H1 (cell line): ENCODE results near the gene CAMTA1. TPM values are rescaled to one million over a fixed set of nuclear protein-coding genes. Genes with fewer than 3 reads are reported as not detected.

Experiments used
- CTCF ChIA-PET: fragments of 300-600 bp; sonication (Branson Sonifier 250); formaldehyde crosslinking; loops from one replicate; lab custom pipeline; 2021; ENCODE audit not compliant: partially characterized antibody; lab: Charles Lee
- POLR2A ChIA-PET: fragments of 300-600 bp; sonication (Branson Sonifier 250); formaldehyde crosslinking; loops from one replicate; lab custom pipeline; 2021; ENCODE audit warnings: inconsistent platforms; ENCODE audit not compliant: partially characterized antibody; lab: Charles Lee
- DNase-seq, 2 experiments: peaks; one replicate each; pipeline versions ENCODE4 v3.0.0 to v3.0.0-alpha.2; 2010 to 2022; ENCODE audit warnings: low spot score in 2 of 2, low read depth in 1 of 2, mixed read lengths in 1 of 2
- FAIRE-seq: peaks from 2 replicates; lab custom pipeline; 2011; peaks lifted over from hg19 to GRCh38; lab: Jason Lieb, UNC
- H2AFZ ChIP-seq: 2 replicates; pipeline ENCODE4 v1.8.1; 2012; ENCODE audit warnings: low read length, inconsistent platforms
- H2AK5ac ChIP-seq: 2 replicates; pipeline ENCODE4 v1.6.1; 2013; ENCODE audit warnings: low read depth, low read length
- H2BK120ac ChIP-seq: replicated peaks from 2 replicates; pipeline ENCODE3; 2013; ENCODE audit warnings: low read depth, low read length, inconsistent platforms
- H2BK12ac ChIP-seq: 2 replicates; pipeline ENCODE4 v1.6.1; 2013; ENCODE audit warnings: low read depth, low read length
- H2BK15ac ChIP-seq: 2 replicates; pipeline ENCODE4 v1.6.1; 2013; ENCODE audit warnings: low read length
- H2BK20ac ChIP-seq: 2 replicates; pipeline ENCODE4 v1.6.1; 2013; ENCODE audit warnings: low read length
- H2BK5ac ChIP-seq: 2 replicates; pipeline ENCODE4 v1.6.1; 2013; ENCODE audit warnings: low read depth, low read length
- H3K14ac ChIP-seq: 2 replicates; pipeline ENCODE4 v1.6.1; 2013; ENCODE audit warnings: inconsistent platforms; ENCODE audit not compliant: insufficient read length
- H3K18ac ChIP-seq: 2 replicates; pipeline ENCODE4 v1.6.1; 2013; ENCODE audit warnings: low read length; ENCODE audit errors: extremely low read depth
- H3K23ac ChIP-seq: 2 replicates; pipeline ENCODE4 v1.6.1; 2013; ENCODE audit warnings: inconsistent platforms; ENCODE audit not compliant: insufficient read length
- H3K23me2 ChIP-seq: 2 replicates; pipeline ENCODE4 v1.6.1; 2013; ENCODE audit warnings: low read depth, low read length
- H3K27ac ChIP-seq: 2 replicates; pipeline ENCODE4 v1.6.1; 2011; ENCODE audit warnings: low read depth, low read length, inconsistent platforms
- H3K27me3 ChIP-seq, 4 experiments: replicated peaks in 1 of 4; 1 replicate in 1 of 4; 2 replicates in 3 of 4; pipeline versions ENCODE4 v1.6.1 to v1.8.1; 2011 to 2013; ENCODE audit warnings: low read length in 3 of 4, mild to moderate bottlenecking in 3 of 4, inconsistent platforms in 2 of 4, mixed read lengths in 2 of 4, moderate library complexity in 1 of 4; ENCODE audit not compliant: control insufficient read depth in 3 of 4, insufficient read depth in 3 of 4; ENCODE audit errors: extremely low read depth in 1 of 4
- H3K36me3 ChIP-seq, 4 experiments: 2 replicates each; pipeline versions ENCODE4 v1.6.1 to v1.8.1; 2011 to 2013; ENCODE audit warnings: mild to moderate bottlenecking in 4 of 4, low read length in 3 of 4, moderate library complexity in 2 of 4, control low read depth in 1 of 4, inconsistent platforms in 1 of 4; ENCODE audit not compliant: insufficient read depth in 4 of 4, control insufficient read depth in 2 of 4
- H3K4ac ChIP-seq: replicated peaks from 2 replicates; pipeline ENCODE3; 2013; ENCODE audit warnings: low read length, low read depth, mixed read lengths, inconsistent platforms; ENCODE audit not compliant: insufficient read length
- H3K4me1 ChIP-seq, 4 experiments: replicated peaks in 1 of 4; 1 replicate in 1 of 4; 2 replicates in 3 of 4; pipeline versions ENCODE4 v1.6.1 to v1.8.1; 2011 to 2013; ENCODE audit warnings: low read length in 3 of 4, inconsistent platforms in 2 of 4, mixed read lengths in 1 of 4; ENCODE audit not compliant: insufficient read depth in 4 of 4, control insufficient read depth in 3 of 4
- H3K4me2 ChIP-seq, 2 experiments: 2 replicates each; pipeline versions ENCODE4 v1.6.1 to v1.8.1; 2011 to 2013; ENCODE audit warnings: low read depth in 2 of 2, low read length in 2 of 2, control low read depth in 1 of 2, inconsistent platforms in 1 of 2, mild to moderate bottlenecking in 1 of 2; ENCODE audit not compliant: insufficient read depth in 1 of 2
- H3K4me3 ChIP-seq, 4 experiments: fragments of 200-600, 300-600 bp in 1 of 4; sonication (generic), shearing (Covaris generic), sonication (Bioruptor Twin) in 1 of 4; 2 replicates each; pipeline versions ENCODE4 v1.5.1 to v1.8.1; 2011 to 2016; ENCODE audit warnings: low read length in 4 of 4, low read depth in 3 of 4, control low read depth in 2 of 4, inconsistent platforms in 2 of 4, mild to moderate bottlenecking in 2 of 4, mixed read lengths in 1 of 4, moderate library complexity in 1 of 4; ENCODE audit not compliant: insufficient read depth in 2 of 4; ENCODE audit errors: extremely low read depth in 1 of 4
- H3K56ac ChIP-seq: replicated peaks from 2 replicates; pipeline ENCODE3; 2013; ENCODE audit warnings: low read depth, mild to moderate bottlenecking, mixed read lengths, low read length, inconsistent platforms; ENCODE audit not compliant: insufficient read length
- H3K79me1 ChIP-seq: 2 replicates; pipeline ENCODE4 v1.6.1; 2013; ENCODE audit warnings: low read depth, low read length, control low read depth
- H3K79me2 ChIP-seq, 2 experiments: 2 replicates each; pipeline versions ENCODE4 v1.6.1 to v1.8.1; 2012 to 2013; ENCODE audit warnings: low read length in 2 of 2, mild to moderate bottlenecking in 2 of 2, inconsistent platforms in 1 of 2; ENCODE audit not compliant: insufficient read depth in 2 of 2, control insufficient read depth in 1 of 2
- H3K9ac ChIP-seq, 4 experiments: replicated peaks in 1 of 4; 1 replicate in 1 of 4; 2 replicates in 3 of 4; pipeline versions ENCODE4 v1.6.1 to v1.8.1; 2011 to 2013; ENCODE audit warnings: low read depth in 3 of 4, low read length in 3 of 4, control low read depth in 2 of 4, mild to moderate bottlenecking in 2 of 4, moderate library complexity in 2 of 4, inconsistent platforms in 1 of 4; ENCODE audit errors: extremely low read depth in 1 of 4
- H3K9me3 ChIP-seq, 2 experiments: 2 replicates each; pipeline versions ENCODE4 v1.6.1 to v1.8.1; 2012 to 2013; ENCODE audit warnings: mild to moderate bottlenecking in 2 of 2, moderate library complexity in 2 of 2, control low read depth in 1 of 2, inconsistent platforms in 1 of 2, low read depth in 1 of 2, low read length in 1 of 2, mixed read lengths in 1 of 2; ENCODE audit not compliant: insufficient read depth in 2 of 2
- H4K20me1 ChIP-seq, 2 experiments: replicated peaks in 1 of 2; 2 replicates each; pipeline versions ENCODE3 to v1.8.1; 2011 to 2013; ENCODE audit warnings: inconsistent platforms in 2 of 2, low read length in 2 of 2, mild to moderate bottlenecking in 1 of 2; ENCODE audit not compliant: insufficient read depth in 2 of 2, control insufficient read depth in 1 of 2
- H4K5ac ChIP-seq: 2 replicates; pipeline ENCODE4 v1.6.1; 2013; ENCODE audit warnings: low read length, low read depth, mixed read lengths, inconsistent platforms; ENCODE audit not compliant: insufficient read length
- H4K8ac ChIP-seq: 2 replicates; pipeline ENCODE4 v1.8.0; 2013; ENCODE audit warnings: mild to moderate bottlenecking, moderate library complexity, low read length, inconsistent platforms; ENCODE audit not compliant: insufficient read depth; ENCODE audit errors: extremely low read depth
- H4K91ac ChIP-seq: replicated peaks from 2 replicates; pipeline ENCODE3; 2013; ENCODE audit warnings: low read length, mixed read lengths, inconsistent platforms; ENCODE audit not compliant: insufficient read length
- BCL11A ChIP-seq, 2 experiments: IDR thresholded peaks; one replicate each; pipeline ENCODE4 v1.6.1; 2011; ENCODE audit warnings: low read depth in 2 of 2, low read length in 2 of 2, mild to moderate bottlenecking in 2 of 2
- BRCA1 ChIP-seq: IDR thresholded peaks from 2 replicates; pipeline ENCODE4 v1.6.1; 2012; ENCODE audit warnings: low read depth, low read length, improper control_type of control experiment
- CTBP2 ChIP-seq: IDR thresholded peaks from 2 replicates; pipeline ENCODE4 v1.7.0; 2011; ENCODE audit warnings: borderline replicate concordance, mild to moderate bottlenecking, moderate library complexity, mixed read lengths, low read length; ENCODE audit not compliant: insufficient read depth, insufficient read length
- E2F6 ChIP-seq: IDR thresholded peaks from 2 replicates; pipeline ENCODE4 v1.6.1; 2012; ENCODE audit warnings: inconsistent platforms
- EP300 ChIP-seq, 2 experiments: IDR thresholded peaks; 1 replicate in 1 of 2; 2 replicates in 1 of 2; pipeline ENCODE4 v1.6.1; 2011 to 2012; ENCODE audit warnings: low read depth in 2 of 2, low read length in 2 of 2, mild to moderate bottlenecking in 2 of 2, borderline replicate concordance in 1 of 2, inconsistent platforms in 1 of 2, moderate library complexity in 1 of 2
- EZH2 ChIP-seq: fragments of 200-600 bp; sonication (generic); IDR thresholded peaks from 2 replicates; pipeline ENCODE4 v1.7.1; 2012; ENCODE audit warnings: low read depth, mild to moderate bottlenecking, moderate library complexity, low read length, inconsistent platforms; ENCODE audit not compliant: severe bottlenecking
- KDM4A ChIP-seq: IDR thresholded peaks from one replicate; pipeline ENCODE4 v1.7.1; 2012; ENCODE audit warnings: low read depth, mild to moderate bottlenecking, moderate library complexity, low read length, inconsistent platforms; ENCODE audit not compliant: severe bottlenecking
- KDM5A ChIP-seq: fragments of 200-600 bp; IDR thresholded peaks from 2 replicates; pipeline ENCODE4 v1.7.1; 2012; ENCODE audit warnings: mild to moderate bottlenecking, low read length, inconsistent platforms, mixed read lengths
- NANOG ChIP-seq: IDR thresholded peaks from 2 replicates; pipeline ENCODE4 v1.6.1; 2011; ENCODE audit warnings: low read length, low read depth, mild to moderate bottlenecking, inconsistent platforms; ENCODE audit not compliant: insufficient read depth, poor library complexity, severe bottlenecking
- SP2 ChIP-seq: IDR thresholded peaks from 2 replicates; pipeline ENCODE4 v1.6.1; 2012; ENCODE audit warnings: mild to moderate bottlenecking, low read length, inconsistent platforms
- SP4 ChIP-seq: IDR thresholded peaks from 2 replicates; pipeline ENCODE4 v1.6.1; 2012; ENCODE audit warnings: low read length, inconsistent platforms
- SUZ12 ChIP-seq: fragments of 200-600 bp; sonication (generic); IDR thresholded peaks from 2 replicates; pipeline ENCODE4 v1.6.1; 2012; ENCODE audit warnings: mild to moderate bottlenecking, inconsistent platforms, low read length, moderate library complexity, mixed read lengths
- TAF1 ChIP-seq: IDR thresholded peaks from 2 replicates; pipeline ENCODE4 v1.6.1; 2011; ENCODE audit warnings: mild to moderate bottlenecking, low read depth, low read length
- WGBS, 2 experiments: shearing (Covaris generic) in 1 of 2; methylation state at CpG; one replicate each; pipeline versions ENCODE4 v1.1.6 to v1.1.7; 2013 to 2015; ENCODE audit warnings: low lambda C conversion rate in 2 of 2, mixed read lengths in 2 of 2, inconsistent platforms in 1 of 2, low coverage in 1 of 2, missing lambda C conversion rate in 1 of 2; ENCODE audit not compliant: insufficient replicate concordance in 2 of 2, insufficient coverage in 1 of 2, insufficient read length in 1 of 2; ENCODE audit errors: extremely low coverage in 1 of 2, missing lambda C conversion rate in 1 of 2; 5-methylcytosine and 5-hydroxymethylcytosine counted together
- polyA plus RNA-seq, 7 experiments: library from polyadenylated mRNA; depleted of rRNA in 3 of 7; stranded (reverse) in 5 of 7; unstranded in 2 of 7; fragments of >200 nt in 5 of 7; fragments of 200-250 nt in 2 of 7; gene quantifications; 1 replicate in 5 of 7; 2 replicates in 1 of 7; 4 replicates in 1 of 7; pipeline versions ENCODE4 v1.2.1 to v1.2.3, GENCODE V29; 2011 to 2013; ENCODE audit warnings: missing spikeins in 2 of 7, mixed read lengths in 2 of 7
- total RNA-seq: library from RNA; stranded (reverse); fragmentation: NEBNext Ultra II Directional; extraction: Animal tissue kit (Norgen Biotek cat#: 25700); gene quantifications from 2 replicates; pipeline ENCODE4 v1.2.1, GENCODE V29; 2021

Gene CAMTA1
- total and polyA plus RNA-seq, 2 of the 8 experiments (the other 6 are each of a cell fraction or from before 2014, with no cell fraction given), result 65.0 to 119 TPM

- Histone ChIP-seq H2BK120ac (no peak overlapping the region), H3K23ac (no peak overlapping the region), H3K9me3 (no peaks in the 10 kb centered on the region), H2BK12ac (no peak overlapping the region), H2BK20ac (no peak overlapping the region), H3K14ac (no peak overlapping the region), H3K27me3 (no peaks in the 10 kb centered on the region; a peak in 1 of 7 replicates), H3K36me3 (no peaks in the 10 kb centered on the region), H2BK15ac (no peak overlapping the region), H4K20me1 (no peaks in the 10 kb centered on the region), H3K9ac (no peak overlapping the region), H3K4me3 (no peak overlapping the region), H2BK5ac (no peak overlapping the region), H4K5ac (no peak overlapping the region), H2AFZ (no peak overlapping the region), H2AK5ac (no peak overlapping the region), H3K56ac (no peak overlapping the region), H3K4me2 (no peak overlapping the region), H4K8ac (peak overlapping the region; percentile 45; the same call in 1 of the 2 replicates), H3K23me2 (no peaks in the 10 kb centered on the region), H3K18ac (no peak overlapping the region), H3K4ac (no peak overlapping the region), H3K79me2 (no peaks in the 10 kb centered on the region), H3K4me1 (peaks cover 8 to 26% (median 16%) of the 10 kb centered on the region in 4 experiments), H3K27ac (no peak overlapping the region), H3K79me1 (no peaks in the 10 kb centered on the region), H4K91ac (no peak overlapping the region)
- TF ChIP-seq TAF1 (no peak), EZH2 (no peak), SP4 (no peak), BCL11A (IDR thresholded peaks at IDR 0.05; ENCODE audit: low read depth in 2 of 2, low read length in 2 of 2) (no peak), EP300 (IDR thresholded peaks at IDR 0.05; ENCODE audit: borderline replicate concordance in 1 of 2, low read depth in 2 of 2, low read length in 2 of 2) (no peak), SP2 (no peak), KDM5A (no peak), SUZ12 (no peak), NANOG (no peak), CTBP2 (no peak), KDM4A (no peak), BRCA1 (no peak), E2F6 (no peak)
- DNase-seq (no peak), FAIRE-seq (no peak)
- CTCF ChIA-PET, result interaction anchor here (0.7 to 2.6 kb wide), 5 partner anchors 9 to 254 kb away, joined by 3 to 7 read pairs (median 3); no protein-coding TSS in a partner anchor
- WGBS, 2 experiments, result 78% methylated on average over 11 of the region's 11 CpGs; no CpG with 5 or more reads in 1 of the 2 experiments
- POLR2A ChIA-PET, result no interaction called here
These were observed 168.7 kb downstream of the CAMTA1 start for GRCh38 chr1:6953907-6954364.
